Fibroblast of upper back skin (primary cell): Measurements from ENCODE around the gene RPS6KL1.

Source experiments
- DNase-seq: peaks from one replicate; pipeline ENCODE4 v3.0.0-alpha.2; 2013

The RPS6KL1 gene

GRCh38 chr14:74951443-74952179, 28.6 kb upstream of the RPS6KL1 start:
- no peak for DNase-seq

DNA sequence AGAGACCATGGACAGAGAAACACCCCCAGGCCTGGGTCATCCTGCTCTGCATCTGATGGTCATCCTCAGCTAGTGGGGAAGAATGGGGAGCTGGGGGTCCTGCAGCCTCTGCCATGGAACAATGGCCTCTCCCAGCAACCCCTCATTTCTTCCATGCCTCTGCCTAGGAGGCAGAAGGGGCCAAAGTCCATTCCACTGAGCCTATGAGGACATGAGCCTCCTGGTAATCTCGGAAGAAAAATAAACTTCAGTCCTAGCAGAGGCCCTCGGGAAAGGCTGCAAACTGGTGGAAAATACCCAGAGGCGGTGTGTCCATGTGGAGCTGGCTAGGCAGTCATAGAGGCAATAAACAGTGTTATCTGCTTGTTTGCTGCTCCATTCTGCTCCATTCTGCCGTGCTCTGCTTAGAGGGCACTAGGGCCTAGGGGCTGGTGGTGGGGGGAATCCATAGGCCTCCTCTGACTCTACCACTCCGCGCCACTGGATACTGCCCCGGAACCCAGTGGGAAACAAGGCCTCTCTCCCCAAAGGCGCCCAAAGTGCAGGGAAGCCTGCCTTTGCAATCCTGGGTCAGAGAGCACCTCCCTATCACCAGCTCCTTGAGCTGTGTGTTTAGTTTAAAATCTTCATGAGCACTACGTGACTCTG, 27.9 kb upstream of the RPS6KL1 start:
- no peak for DNase-seq

GRCh38 chr14:74949859-74950573, 27.0 kb upstream of the RPS6KL1 start:
- no peak for DNase-seq

DNA sequence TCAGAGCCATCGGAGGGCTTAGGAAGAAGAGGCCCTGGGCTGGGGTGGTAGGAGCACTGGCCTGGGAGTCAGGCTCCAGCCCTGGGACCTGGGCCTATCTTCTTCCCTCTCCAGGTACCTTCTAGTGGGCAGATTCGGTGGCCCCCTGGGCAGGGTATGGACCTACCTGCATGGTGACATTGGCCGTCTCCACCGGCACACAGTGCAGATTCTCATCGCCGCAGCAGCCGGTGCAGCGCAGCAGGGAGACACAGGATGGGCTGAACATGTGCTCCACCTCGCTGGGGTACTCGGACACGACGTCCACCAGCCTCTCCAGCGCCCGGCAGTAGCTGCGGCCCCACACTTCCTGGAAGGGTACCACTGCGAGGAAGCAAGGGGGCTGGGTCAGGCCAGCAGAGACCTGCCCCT, 26.1 kb upstream of the RPS6KL1 start:
- no peak for DNase-seq

- DNase-seq: no peak
Measured at GRCh38 chr14:74948228-74949175, 25.4 kb upstream of the RPS6KL1 start.

- DNase-seq: no peak
Measured at GRCh38 chr14:74947353-74948227, 24.5 kb upstream of the RPS6KL1 start.

DNA sequence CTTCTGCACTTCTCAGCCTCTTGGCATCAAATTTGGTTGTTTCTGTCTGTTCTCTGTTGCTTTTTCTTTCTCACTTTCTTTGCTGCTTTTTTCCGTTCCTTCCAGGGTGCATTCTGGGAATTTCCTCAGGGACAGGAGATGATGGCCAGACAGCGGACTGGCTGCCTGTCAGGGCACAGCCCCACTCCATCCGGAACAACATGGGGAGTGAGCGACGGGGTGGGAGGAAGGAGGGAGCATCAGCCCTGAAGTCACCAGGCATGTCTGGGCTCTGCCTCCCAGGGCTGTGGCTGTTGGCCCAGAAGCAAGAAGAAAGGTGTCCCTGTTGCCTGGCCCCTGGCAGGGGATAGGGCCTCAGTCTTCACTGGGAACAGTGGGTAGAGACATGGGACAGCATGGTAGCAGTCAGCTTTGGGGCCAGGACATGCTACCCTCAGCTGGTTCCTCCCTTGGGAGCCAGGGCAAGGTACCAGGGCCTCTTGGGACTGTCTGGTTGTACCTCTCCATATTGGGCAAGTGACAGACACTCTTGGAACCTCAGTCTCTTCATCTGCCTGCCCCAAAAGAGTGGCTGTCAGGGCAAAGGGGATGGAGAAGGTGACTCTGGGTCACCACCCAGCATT, 23.7 kb upstream of the RPS6KL1 start:
- DNase-seq: no peak

- DNase-seq: peak; percentile 59
Measured at GRCh38 chr14:74945852-74946658, 23.0 kb upstream of the RPS6KL1 start.

- DNase-seq: no peak
Measured at GRCh38 chr14:74945261-74945851, 22.3 kb upstream of the RPS6KL1 start.

- no peak for DNase-seq
Measured at GRCh38 chr14:74942608-74943007, 19.5 kb upstream of the RPS6KL1 start.

DNA sequence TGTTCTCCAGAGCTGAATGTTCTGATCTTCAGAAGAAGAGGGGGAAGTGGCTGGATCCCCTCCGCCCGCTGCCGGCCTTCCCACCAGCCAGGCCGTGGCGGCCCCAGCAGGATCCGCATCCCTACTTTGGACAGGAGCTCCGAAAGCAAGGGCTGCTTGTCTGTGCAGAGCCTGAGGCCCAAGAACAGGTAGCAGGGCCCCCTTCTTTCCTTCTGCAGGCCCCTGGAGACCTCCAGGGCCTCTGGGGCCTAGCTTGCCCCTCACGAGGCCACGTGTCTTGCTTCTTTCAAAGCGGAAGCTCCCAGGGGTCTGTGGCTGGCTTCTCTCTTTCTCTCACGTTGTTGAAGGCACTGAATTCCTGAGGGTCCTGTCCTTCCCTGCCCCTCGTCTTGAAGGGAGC, 19.1 kb upstream of the RPS6KL1 start:
- DNase-seq: no peak

DNA sequence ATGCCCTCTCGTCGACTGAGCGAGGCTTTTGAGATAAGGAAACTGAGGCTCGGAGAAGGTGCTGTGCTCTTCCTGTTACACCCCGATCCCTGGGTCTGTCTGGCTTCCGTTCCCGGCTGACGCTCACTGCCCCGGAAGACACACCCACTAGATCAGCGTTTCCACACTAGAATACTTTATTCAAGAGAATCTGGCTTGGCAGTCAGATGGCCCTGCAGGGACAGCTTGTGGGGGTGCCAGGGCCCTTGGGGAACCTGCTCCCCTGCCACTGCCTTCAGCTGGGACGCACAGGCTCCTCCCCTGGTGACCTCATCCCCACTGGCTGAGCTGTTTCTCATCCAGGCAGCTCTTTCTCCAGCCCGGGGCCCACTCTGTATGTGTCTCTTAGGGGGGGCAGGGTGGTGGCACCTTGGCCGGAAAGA, 18.6 kb upstream of the RPS6KL1 start:
- DNase-seq: peak; percentile 44

DNA sequence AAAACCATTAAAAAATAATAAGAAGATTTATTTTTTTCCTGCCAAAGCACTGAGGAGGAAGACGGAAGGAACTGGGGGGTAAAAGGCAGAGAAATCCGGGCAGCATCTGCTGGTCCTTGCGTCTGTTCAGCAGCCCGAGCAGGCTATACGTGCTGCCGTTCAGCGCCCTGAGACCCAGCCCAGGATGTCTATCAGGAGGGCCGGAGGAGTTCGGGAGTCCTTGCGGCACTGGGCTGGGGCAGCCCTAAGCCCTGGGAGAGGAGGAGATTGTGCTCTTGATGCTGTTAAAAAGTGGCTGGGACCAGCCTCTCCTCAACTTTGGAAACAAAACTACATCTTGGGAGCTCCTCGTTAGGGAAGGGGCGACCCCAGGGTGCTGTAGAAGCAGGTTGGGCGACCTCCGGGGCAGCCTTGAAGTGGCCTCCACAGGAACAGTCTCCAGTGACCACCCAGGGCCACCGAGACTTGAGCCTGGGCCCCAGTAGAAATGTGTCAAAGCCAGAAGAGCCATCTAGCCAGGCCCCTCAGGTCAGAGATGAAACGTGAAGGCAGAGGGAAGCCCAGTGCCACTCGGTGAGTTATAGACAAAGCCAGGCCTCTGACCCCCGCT, 18.0 kb upstream of the RPS6KL1 start:
- DNase-seq: no peak

GRCh38 chr14:74938531-74939495, 15.8 kb upstream of the RPS6KL1 start:
- no peak for DNase-seq

DNA sequence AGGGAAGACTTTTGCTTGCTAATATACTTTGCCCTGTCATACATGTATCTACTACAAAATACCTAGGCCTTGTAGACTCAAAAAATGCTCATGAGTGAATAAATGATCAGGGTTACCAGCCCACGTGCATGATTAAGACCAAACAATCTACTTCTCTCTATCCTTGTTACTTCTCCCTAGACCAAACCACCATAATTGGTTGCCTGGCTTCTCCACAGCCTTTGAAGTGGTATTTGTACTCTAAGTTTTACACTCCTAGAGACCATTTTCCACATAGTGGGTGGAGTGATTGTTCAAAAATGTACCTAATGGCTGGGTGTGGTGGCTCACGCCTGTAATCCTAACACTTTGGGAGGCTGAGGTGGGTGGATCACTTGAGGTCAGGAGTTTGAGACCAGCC, 14.1 kb upstream of the RPS6KL1 start:
- DNase-seq: no peak

DNA sequence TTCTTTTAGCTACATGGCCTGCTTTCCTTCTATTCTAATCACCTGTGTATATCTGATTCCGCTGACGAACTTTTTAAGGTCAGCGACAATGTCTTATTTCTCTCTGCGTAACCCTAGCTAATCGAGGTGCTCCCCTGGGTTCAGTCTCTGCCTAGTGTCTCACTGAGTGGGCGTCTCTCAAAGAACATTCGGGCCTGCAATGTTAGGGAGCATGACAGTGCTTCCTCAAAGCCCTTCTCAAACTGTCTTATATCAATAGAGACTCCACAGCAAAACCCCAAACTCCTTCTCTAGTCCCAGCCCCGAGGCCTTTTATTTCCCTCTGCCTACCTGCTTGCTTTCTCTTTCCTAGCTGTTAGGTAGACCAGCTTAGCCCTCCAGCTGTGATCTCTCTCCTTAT, 13.7 kb upstream of the RPS6KL1 start:
- DNase-seq: no peak

- DNase-seq: no peak
Measured at GRCh38 chr14:74936151-74936550, 13.1 kb upstream of the RPS6KL1 start.

DNA sequence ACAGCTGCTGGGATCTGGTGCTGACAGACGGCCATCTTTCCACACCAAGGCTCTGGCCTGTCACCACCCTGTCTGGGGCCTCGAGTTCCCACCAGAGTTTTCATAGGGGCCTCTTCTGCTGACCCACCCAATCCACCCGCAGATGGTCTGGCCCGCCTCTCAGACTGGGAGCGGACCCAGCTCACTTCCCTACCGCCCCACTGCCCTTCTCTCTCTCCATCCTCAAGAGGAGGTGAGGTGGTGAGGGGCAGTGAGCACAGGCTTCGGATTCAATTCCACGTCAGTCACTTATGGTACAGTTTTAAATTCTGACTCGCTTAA, 12.3 kb upstream of the RPS6KL1 start:
- DNase-seq: peak; percentile 32
